K562 (cell line): ENCODE measurements around the gene XAB2. TPM values are rescaled to one million over a fixed set of nuclear protein-coding genes. Genes with fewer than 3 reads are reported as not detected.

ENCODE experiments used
- BRD4 ChIP-seq: fragments of 200-600 bp; sonication (generic); IDR thresholded peaks from 2 replicates; pipeline ENCODE4 v1.6.1; 2017; ENCODE audit warnings: inconsistent platforms
- CHD7 ChIP-seq: fragments of 200-600 bp; sonication (generic); IDR thresholded peaks from one replicate; pipeline ENCODE4 v1.6.1; 2012; ENCODE audit warnings: mild to moderate bottlenecking, low read depth, low read length, inconsistent platforms
- GABPA ChIP-seq: fragments of 200-800 bp; sonication (Bioruptor generic); conservative IDR thresholded peaks from 2 replicates; pipeline ENCODE4 v1.6.1; 2016; ENCODE audit warnings: low read depth, missing genetic modification characterization, missing compliant biosample characterization
- GTF3C2 ChIP-seq: IDR thresholded peaks from 3 replicates; pipeline ENCODE4 v1.6.1; 2011; ENCODE audit warnings: borderline replicate concordance, mild to moderate bottlenecking, moderate library complexity; ENCODE audit not compliant: insufficient read length; ENCODE audit errors: extremely low read depth
- MED1 ChIP-seq: sonication (generic); formaldehyde crosslinking; IDR thresholded peaks from 2 replicates; pipeline ENCODE4 v1.8.1; 2023; ENCODE audit warnings: missing genetic modification reagents, borderline replicate concordance
- MEIS2 ChIP-seq: fragments of 450-650 bp; IDR thresholded peaks from 2 replicates; pipeline ENCODE4 v1.6.1; 2014; ENCODE audit warnings: mild to moderate bottlenecking; ENCODE audit not compliant: partially characterized antibody
- SOX6 ChIP-seq: fragments of 450-650 bp; IDR thresholded peaks from 2 replicates; pipeline ENCODE4 v1.6.1; 2014; ENCODE audit warnings: mild to moderate bottlenecking
- UBTF ChIP-seq, 2 experiments: IDR thresholded peaks; 2 replicates each; pipeline ENCODE4 v1.6.1; 2012; ENCODE audit warnings: improper control_type of control experiment in 2 of 2, low read depth in 2 of 2, low read length in 2 of 2, borderline replicate concordance in 1 of 2
- ZFX ChIP-seq: sonication (generic); formaldehyde crosslinking; IDR thresholded peaks from 2 replicates; pipeline ENCODE4 v1.8.0; 2022; ENCODE audit warnings: mild to moderate bottlenecking, missing genetic modification reagents, moderate library complexity
- polyA plus RNA-seq, 8 experiments: library from polyadenylated mRNA; depleted of rRNA in 4 of 8; stranded (reverse) in 5 of 8; unstranded in 3 of 8; fragments of >200 nt; fragmentation: Nextera tagmentation in 2 of 8; fragmentation: Illumina TruSeq in 1 of 8; extraction: Ambion mirVana in 2 of 8; extraction: Trizol in 1 of 8; gene quantifications; 2 replicates each; pipeline versions ENCODE4 v1.2.1 to v1.2.3, GENCODE V29; 2011 to 2014; ENCODE audit warnings: inconsistent platforms in 1 of 8, missing spikeins in 1 of 8
- total RNA-seq, 7 experiments: library from RNA; depleted of rRNA in 6 of 7; stranded (reverse); fragments of >200 nt in 6 of 7; fragmentation: Illumina TruSeq in 2 of 7; extraction: Trizol in 2 of 7; gene quantifications; 2 replicates each; pipeline versions ENCODE4 v1.2.1 to v1.2.3, GENCODE V29; 2011 to 2021; ENCODE audit warnings: low replicate concordance in 1 of 7

Gene XAB2
- total and polyA plus RNA-seq, 9 of the 15 experiments (the other 6 are each of a cell fraction or from before 2014, with no cell fraction given) = 0.21 to 58.3 (median 20.0) TPM

- TF ChIP-seq CHD7 (no peak), UBTF (IDR thresholded peaks at IDR 0.05; ENCODE audit: borderline replicate concordance in 1 of 2, low read depth in 2 of 2, low read length in 2 of 2) (peak in 1 of 2 experiments; percentile 64; a peak in 1 of 4 replicates), GTF3C2 (no peak), GABPA (tag) (peak; percentile 90), MEIS2 (peak; percentile 45), MED1 (CRISPR knock-in tag) (no peak), BRD4 (peak; percentile 88; the same call in 1 of the 2 replicates), SOX6 (peak; percentile 54), ZFX (CRISPR knock-in tag) (peak; percentile 72)
Measured at GRCh38 chr19:7637374-7638256, 8.3 kb upstream of the XAB2 start (continued).
